K562 (cell line): Measurements from ENCODE around the gene RTN4. TPM values are rescaled to one million over a fixed set of nuclear protein-coding genes. Genes with fewer than 3 reads are reported as not detected.
A peak's percentile ranks its signal among the peaks of the same experiment; 100 is the strongest.

ENCODE experiments used
- ASH1L ChIP-seq: fragments of 450-650 bp; IDR thresholded peaks from 2 replicates; pipeline ENCODE4 v1.6.1; 2018; ENCODE audit warnings: borderline replicate concordance, mild to moderate bottlenecking, low read depth; ENCODE audit not compliant: partially characterized antibody
- CBFB ChIP-seq: sonication (generic); formaldehyde crosslinking; IDR thresholded peaks from 2 replicates; pipeline ENCODE4 v1.4.0; 2020; ENCODE audit warnings: mild to moderate bottlenecking, missing genetic modification reagents
- CEBPG ChIP-seq, 3 experiments: fragments of 200-800 bp in 1 of 3; sonication (Bioruptor generic) in 1 of 3; sonication (generic) in 1 of 3; formaldehyde crosslinking in 1 of 3; IDR thresholded peaks in 2 of 3; conservative IDR thresholded peaks in 1 of 3; 2 replicates each; pipeline versions ENCODE4 v1.6.1 to v1.8.0; 2016 to 2022; ENCODE audit warnings: missing compliant biosample characterization in 2 of 3, missing genetic modification characterization in 2 of 3, mild to moderate bottlenecking in 1 of 3, missing genetic modification reagents in 1 of 3
- CTBP1 ChIP-seq: fragments of 450-650 bp; IDR thresholded peaks from 2 replicates; pipeline ENCODE4 v1.6.1; 2016; ENCODE audit warnings: borderline replicate concordance
- DPF2 ChIP-seq: fragments of 450-650 bp; IDR thresholded peaks from 2 replicates; pipeline ENCODE4 v1.6.1; 2016
- EWSR1 ChIP-seq: fragments of 450-650 bp; IDR thresholded peaks from 2 replicates; pipeline ENCODE4 v1.6.1; 2018; ENCODE audit warnings: borderline replicate concordance, mild to moderate bottlenecking, low read depth, moderate library complexity; ENCODE audit not compliant: partially characterized antibody
- FOXA1 ChIP-seq: fragments of 450-650 bp; IDR thresholded peaks from 2 replicates; pipeline ENCODE4 v1.6.1; 2016; ENCODE audit warnings: mild to moderate bottlenecking, borderline replicate concordance
- GABPA ChIP-seq: fragments of 200-800 bp; sonication (Bioruptor generic); conservative IDR thresholded peaks from 2 replicates; pipeline ENCODE4 v1.6.1; 2016; ENCODE audit warnings: low read depth, missing genetic modification characterization, missing compliant biosample characterization
- HNRNPUL1 ChIP-seq: fragments of 200-400 bp; formaldehyde crosslinking; IDR thresholded peaks from 2 replicates; pipeline ENCODE4 v1.6.1; 2017; ENCODE audit warnings: low read length
- KDM4B ChIP-seq, 2 experiments: fragments of 450-650 bp in 1 of 2; sonication (generic) in 1 of 2; IDR thresholded peaks; 2 replicates each; pipeline ENCODE4 v1.6.1; 2016 to 2017; ENCODE audit warnings: borderline replicate concordance in 2 of 2, antibody characterized with exemption in 1 of 2, low read depth in 1 of 2, mild to moderate bottlenecking in 1 of 2
- MXI1 ChIP-seq: IDR thresholded peaks from 2 replicates; pipeline ENCODE4 v1.6.1; 2011; ENCODE audit warnings: low read depth, mild to moderate bottlenecking, improper control_type of control experiment, low read length
- MYNN ChIP-seq, 2 experiments: sonication (generic); formaldehyde crosslinking in 1 of 2; IDR thresholded peaks; 2 replicates each; pipeline versions ENCODE4 v1.5.0 to v1.6.1; 2016 to 2020; ENCODE audit warnings: antibody characterized with exemption in 1 of 2, missing genetic modification reagents in 1 of 2
- NONO ChIP-seq, 2 experiments: fragments of 200-400 bp in 1 of 2; fragments of 450-650 bp in 1 of 2; formaldehyde crosslinking in 1 of 2; IDR thresholded peaks; 2 replicates each; pipeline ENCODE4 v1.6.1; 2017; ENCODE audit warnings: low read depth in 2 of 2, mild to moderate bottlenecking in 2 of 2, moderate library complexity in 2 of 2, low read length in 1 of 2
- TBL1XR1 ChIP-seq, 2 experiments: IDR thresholded peaks; 2 replicates each; pipeline ENCODE4 v1.6.1; 2012; ENCODE audit warnings: improper control_type of control experiment in 2 of 2, low read length in 2 of 2, mild to moderate bottlenecking in 1 of 2
- ZNF23 ChIP-seq: fragments of 250-450 bp; sonication (Bioruptor Pico); IDR thresholded peaks from 2 replicates; pipeline ENCODE4 v1.4.0; 2020; ENCODE audit warnings: mild to moderate bottlenecking
- ZNF232 ChIP-seq: sonication (generic); formaldehyde crosslinking; IDR thresholded peaks from 2 replicates; pipeline ENCODE4 v1.8.0; 2022; ENCODE audit warnings: mild to moderate bottlenecking, missing genetic modification reagents
- ZNF324 ChIP-seq: fragments of 250-450 bp; sonication (Bioruptor Pico); IDR thresholded peaks from 2 replicates; pipeline ENCODE4 v1.4.0; 2020; ENCODE audit warnings: mild to moderate bottlenecking
- ZNF644 ChIP-seq: fragments of 200-800 bp; sonication (Bioruptor generic); IDR thresholded peaks from 2 replicates; pipeline ENCODE4 v1.6.1; 2016; ENCODE audit warnings: low read depth, missing genetic modification characterization, missing compliant biosample characterization
- ZNF780A ChIP-seq: fragments of 250-450 bp; sonication (Bioruptor Pico); IDR thresholded peaks from 2 replicates; pipeline ENCODE4 v1.5.0; 2021; ENCODE audit warnings: mild to moderate bottlenecking
- polyA plus RNA-seq, 8 experiments: library from polyadenylated mRNA; depleted of rRNA in 4 of 8; stranded (reverse) in 5 of 8; unstranded in 3 of 8; fragments of >200 nt; fragmentation: Nextera tagmentation in 2 of 8; fragmentation: Illumina TruSeq in 1 of 8; extraction: Ambion mirVana in 2 of 8; extraction: Trizol in 1 of 8; gene quantifications; 2 replicates each; pipeline versions ENCODE4 v1.2.1 to v1.2.3, GENCODE V29; 2011 to 2014; ENCODE audit warnings: inconsistent platforms in 1 of 8, missing spikeins in 1 of 8
- total RNA-seq, 7 experiments: library from RNA; depleted of rRNA in 6 of 7; stranded (reverse); fragments of >200 nt in 6 of 7; fragmentation: Illumina TruSeq in 2 of 7; extraction: Trizol in 2 of 7; gene quantifications; 2 replicates each; pipeline versions ENCODE4 v1.2.1 to v1.2.3, GENCODE V29; 2011 to 2021; ENCODE audit warnings: low replicate concordance in 1 of 7
- TF ChIP-seq, protein P1 (sequence below): sonication (generic); formaldehyde crosslinking; IDR thresholded peaks from 2 replicates; pipeline ENCODE4 v1.8.0; 2022; ENCODE audit warnings: mild to moderate bottlenecking, missing genetic modification reagents, borderline replicate concordance
- TF ChIP-seq, protein P2 (sequence below): sonication (generic); formaldehyde crosslinking; IDR thresholded peaks from 2 replicates; pipeline ENCODE4 v1.8.1; 2023; ENCODE audit warnings: mild to moderate bottlenecking, missing genetic modification reagents

Gene RTN4
- total and polyA plus RNA-seq, 9 of the 15 experiments (the other 6 are each of a cell fraction or from before 2014, with no cell fraction given), result 73.0 to 248 (median 116) TPM

- peak; percentile 57 for TF ChIP-seq ASH1L
- no peak for TF ChIP-seq FOXA1
- TF ChIP-seq GABPA (tag), result peak; percentile 80
- TF ChIP-seq NONO (IDR thresholded peaks at IDR 0.05; ENCODE audit: low read depth in 2 of 2, low read length in 1 of 2), result peak in 1 of 2 experiments; percentile 35; a peak in 1 of 4 replicates
- TF ChIP-seq ZNF324 (CRISPR knock-in tag), result no peak
- no peak for TF ChIP-seq ZNF23 (CRISPR knock-in tag)
- no peak for TF ChIP-seq KDM4B (IDR thresholded peaks at IDR 0.05; ENCODE audit: borderline replicate concordance in 2 of 2, low read depth in 1 of 2)
- no peak for TF ChIP-seq TBL1XR1 (IDR thresholded peaks at IDR 0.05; ENCODE audit: low read length in 2 of 2)
- TF ChIP-seq CEBPG (CRISPR knock-in tag; IDR thresholded peaks at IDR 0.05), result no peak
- TF ChIP-seq CEBPG (tag; conservative IDR thresholded peaks at IDR 0.05 in 1 of 2, IDR thresholded peaks at IDR 0.05 in 1 of 2), result peak; percentile 36 to 46; a peak in 3 of 4 replicates
- peak; percentile 52; the same call in 1 of the 2 replicates for TF ChIP-seq MYNN (IDR thresholded peaks at IDR 0.05)
- no peak for TF ChIP-seq MYNN (CRISPR knock-in tag; IDR thresholded peaks at IDR 0.05)
- no peak for TF ChIP-seq ZNF232 (CRISPR knock-in tag)
- TF ChIP-seq, protein P1, sequence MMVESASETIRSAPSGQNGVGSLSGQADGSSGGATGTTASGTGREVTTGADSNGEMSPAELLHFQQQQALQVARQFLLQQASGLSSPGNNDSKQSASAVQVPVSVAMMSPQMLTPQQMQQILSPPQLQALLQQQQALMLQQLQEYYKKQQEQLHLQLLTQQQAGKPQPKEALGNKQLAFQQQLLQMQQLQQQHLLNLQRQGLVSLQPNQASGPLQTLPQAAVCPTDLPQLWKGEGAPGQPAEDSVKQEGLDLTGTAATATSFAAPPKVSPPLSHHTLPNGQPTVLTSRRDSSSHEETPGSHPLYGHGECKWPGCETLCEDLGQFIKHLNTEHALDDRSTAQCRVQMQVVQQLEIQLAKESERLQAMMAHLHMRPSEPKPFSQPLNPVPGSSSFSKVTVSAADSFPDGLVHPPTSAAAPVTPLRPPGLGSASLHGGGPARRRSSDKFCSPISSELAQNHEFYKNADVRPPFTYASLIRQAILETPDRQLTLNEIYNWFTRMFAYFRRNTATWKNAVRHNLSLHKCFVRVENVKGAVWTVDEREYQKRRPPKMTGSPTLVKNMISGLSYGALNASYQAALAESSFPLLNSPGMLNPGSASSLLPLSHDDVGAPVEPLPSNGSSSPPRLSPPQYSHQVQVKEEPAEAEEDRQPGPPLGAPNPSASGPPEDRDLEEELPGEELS, result no peak
- no peak for TF ChIP-seq ZNF780A (CRISPR knock-in tag)
- TF ChIP-seq CTBP1, result no peak
- TF ChIP-seq HNRNPUL1, result no peak
- no peak for TF ChIP-seq MXI1
- TF ChIP-seq, protein P2, sequence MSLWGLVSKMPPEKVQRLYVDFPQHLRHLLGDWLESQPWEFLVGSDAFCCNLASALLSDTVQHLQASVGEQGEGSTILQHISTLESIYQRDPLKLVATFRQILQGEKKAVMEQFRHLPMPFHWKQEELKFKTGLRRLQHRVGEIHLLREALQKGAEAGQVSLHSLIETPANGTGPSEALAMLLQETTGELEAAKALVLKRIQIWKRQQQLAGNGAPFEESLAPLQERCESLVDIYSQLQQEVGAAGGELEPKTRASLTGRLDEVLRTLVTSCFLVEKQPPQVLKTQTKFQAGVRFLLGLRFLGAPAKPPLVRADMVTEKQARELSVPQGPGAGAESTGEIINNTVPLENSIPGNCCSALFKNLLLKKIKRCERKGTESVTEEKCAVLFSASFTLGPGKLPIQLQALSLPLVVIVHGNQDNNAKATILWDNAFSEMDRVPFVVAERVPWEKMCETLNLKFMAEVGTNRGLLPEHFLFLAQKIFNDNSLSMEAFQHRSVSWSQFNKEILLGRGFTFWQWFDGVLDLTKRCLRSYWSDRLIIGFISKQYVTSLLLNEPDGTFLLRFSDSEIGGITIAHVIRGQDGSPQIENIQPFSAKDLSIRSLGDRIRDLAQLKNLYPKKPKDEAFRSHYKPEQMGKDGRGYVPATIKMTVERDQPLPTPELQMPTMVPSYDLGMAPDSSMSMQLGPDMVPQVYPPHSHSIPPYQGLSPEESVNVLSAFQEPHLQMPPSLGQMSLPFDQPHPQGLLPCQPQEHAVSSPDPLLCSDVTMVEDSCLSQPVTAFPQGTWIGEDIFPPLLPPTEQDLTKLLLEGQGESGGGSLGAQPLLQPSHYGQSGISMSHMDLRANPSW (CRISPR knock-in tag), result no peak
- TF ChIP-seq ZNF644, result 0 out of 2 replicates have a peak, but pooled peaks have one; percentile 54
- TF ChIP-seq DPF2, result peak; percentile 84
- TF ChIP-seq EWSR1, result no peak
- TF ChIP-seq CBFB (CRISPR knock-in tag), result no peak
Observed at GRCh38 chr2:54955358-54956110, 94.7 kb downstream of the RTN4 start (continued).
